Measurements from ENCODE around the gene CACNA1E.

GRCh38 chr1:181768211-181768929 lies 285.1 kb downstream of the CACNA1E start:
- TF ChIP-seq SRSF9 (IDR thresholded peaks at IDR 0.05; ENCODE audit: borderline replicate concordance, insufficient read depth, low read depth, low read length, poor library complexity, severe bottlenecking) (no peak), POLR2A (IDR thresholded peaks at IDR 0.05; ENCODE audit: insufficient read depth in 1 of 2, low read depth in 2 of 2, low read length in 2 of 2) (no peak), CTCF (CRISPR knock-in tag; IDR thresholded peaks at IDR 0.05) (no peak), RFX5 (IDR thresholded peaks at IDR 0.05; ENCODE audit: low read depth, low read length) (no peak), SMARCC2 (IDR thresholded peaks at IDR 0.05) (no peak), ZNF121 (CRISPR knock-in tag; IDR thresholded peaks at IDR 0.05) (no peak), MAX (IDR thresholded peaks at IDR 0.05) (no peak)

All from HepG2 (cell line).